HG03521 (cell line): ENCODE results near the gene SHISA9.

ENCODE experiments used
- ATAC-seq: cut with Tn5 transposase; IDR thresholded peaks from one replicate; pipeline ENCODE4 v1.9.1; 2021; ENCODE audit warnings: mild to moderate bottlenecking, moderate library complexity; ENCODE audit not compliant: unreplicated experiment

SHISA9 gene

GRCh38 chr16:13157082-13157481, 255.7 kb downstream of the SHISA9 start:
- ATAC-seq = no peak

GRCh38 chr16:13158427-13158826, 257.0 kb downstream of the SHISA9 start:
- ATAC-seq = no peak

- ATAC-seq = no peak
Observed at GRCh38 chr16:13165024-13165423, 263.6 kb downstream of the SHISA9 start.

GRCh38 chr16:13168091-13168572, 266.7 kb downstream of the SHISA9 start:
- ATAC-seq = no peak

- ATAC-seq = no peak
Observed at GRCh38 chr16:13171313-13171712, 269.9 kb downstream of the SHISA9 start.

- no peak for ATAC-seq
Observed at GRCh38 chr16:13176711-13177110, 275.3 kb downstream of the SHISA9 start.

- ATAC-seq = no peak
Observed at GRCh38 chr16:13178318-13178717, 276.9 kb downstream of the SHISA9 start.

- ATAC-seq = no peak
Observed at GRCh38 chr16:13181432-13181831, 280.0 kb downstream of the SHISA9 start.

- ATAC-seq = no peak
Observed at GRCh38 chr16:13186813-13187212, 285.4 kb downstream of the SHISA9 start.

GRCh38 chr16:13189250-13189649, 287.9 kb downstream of the SHISA9 start:
- ATAC-seq = no peak

- ATAC-seq = no peak
Observed at GRCh38 chr16:13193721-13194120, 292.3 kb downstream of the SHISA9 start.

GRCh38 chr16:13194766-13195165, 293.4 kb downstream of the SHISA9 start:
- ATAC-seq = no peak

- no peak for ATAC-seq
Observed at GRCh38 chr16:13203725-13204124, 302.3 kb downstream of the SHISA9 start.

GRCh38 chr16:13205352-13205751, 304.0 kb downstream of the SHISA9 start:
- ATAC-seq = no peak

- no peak for ATAC-seq
Observed at GRCh38 chr16:13206606-13207005, 305.2 kb downstream of the SHISA9 start.

GRCh38 chr16:13207151-13207550, 305.8 kb downstream of the SHISA9 start:
- ATAC-seq = no peak

- no peak for ATAC-seq
Observed at GRCh38 chr16:13223666-13224065, 322.3 kb downstream of the SHISA9 start.

GRCh38 chr16:13229039-13229438, 327.6 kb downstream of the SHISA9 start:
- no peak for ATAC-seq

- ATAC-seq = no peak
Observed at GRCh38 chr16:13231365-13231764, 330.0 kb downstream of the SHISA9 start.

- ATAC-seq = no peak
Observed at GRCh38 chr16:13234999-13235398, 333.6 kb downstream of the SHISA9 start.

- no peak for ATAC-seq
Observed at GRCh38 chr16:13236308-13236707, 334.9 kb downstream of the SHISA9 start.

- no peak for ATAC-seq
Observed at GRCh38 chr16:13238182-13238581, 336.8 kb downstream of the SHISA9 start.

GRCh38 chr16:13242201-13242600, 340.8 kb downstream of the SHISA9 start:
- no peak for ATAC-seq

- ATAC-seq = no peak
Observed at GRCh38 chr16:13244770-13245169, 343.4 kb downstream of the SHISA9 start.
